Measurements from ENCODE around the gene REV1.
"Not testable (repeated sequence)": the region's sequence is repeated elsewhere in the genome, so short reads cannot be mapped to it uniquely, and the experiment has no call there.

Gene REV1

DNA sequence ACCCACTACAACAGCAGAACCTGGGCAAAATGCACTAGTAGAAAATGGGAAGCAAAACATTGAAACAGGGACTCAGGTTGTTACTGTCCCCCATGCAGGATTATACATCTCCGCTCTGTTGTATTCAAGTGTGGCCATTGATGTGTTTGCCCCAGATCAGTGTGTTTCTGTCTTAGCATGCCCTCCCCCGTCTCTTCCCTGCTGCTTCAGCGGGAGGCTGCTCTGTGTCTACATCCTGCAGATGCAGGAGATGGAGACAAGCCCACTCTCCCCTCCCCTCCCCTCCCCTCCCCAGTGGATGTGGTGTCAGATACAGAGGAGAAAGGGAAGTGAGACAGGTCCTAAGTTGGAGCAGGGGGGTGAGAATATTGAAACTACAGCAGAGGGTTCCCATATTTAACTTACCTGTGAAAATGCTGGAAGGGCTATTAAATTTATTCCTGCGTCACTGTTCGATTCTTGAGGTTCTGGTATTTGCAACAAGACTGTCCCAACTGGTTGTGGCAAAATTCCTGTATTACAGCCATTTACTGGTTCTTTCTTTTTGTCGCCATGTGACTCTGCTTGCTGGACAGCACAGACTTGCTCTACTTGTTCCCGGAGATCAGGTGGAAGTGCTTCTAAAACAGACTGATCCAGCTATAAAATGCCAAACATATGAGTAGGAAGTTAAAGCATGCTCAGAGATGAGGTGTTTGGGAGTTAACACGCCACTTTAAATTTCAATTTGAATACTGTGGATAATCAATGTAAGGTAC lies 85.6 kb downstream of the REV1 start:
- no peak for DNase-seq (ENCODE audit: low read depth, low spot score)

DNA sequence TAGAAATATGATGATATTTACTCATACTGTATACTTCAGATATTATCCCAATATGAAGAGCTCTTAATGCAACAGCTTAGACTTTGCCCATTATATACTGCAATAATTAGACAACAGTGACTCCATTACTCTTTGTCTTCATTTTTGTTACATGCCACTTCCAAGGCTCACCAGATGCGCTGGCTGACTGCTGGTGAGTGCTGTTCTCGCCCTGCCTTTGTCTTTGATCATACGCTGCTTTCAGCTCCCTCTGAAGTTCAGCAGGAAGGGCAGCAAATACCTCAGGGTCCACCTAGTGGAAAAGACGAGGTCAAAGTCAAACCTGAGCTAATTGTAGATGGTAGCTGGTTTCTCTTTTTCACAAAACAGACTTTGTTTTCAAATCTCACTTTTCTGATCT lies 86.3 kb downstream of the REV1 start:
- no peak for DNase-seq (ENCODE audit: low read depth, low spot score)

DNA sequence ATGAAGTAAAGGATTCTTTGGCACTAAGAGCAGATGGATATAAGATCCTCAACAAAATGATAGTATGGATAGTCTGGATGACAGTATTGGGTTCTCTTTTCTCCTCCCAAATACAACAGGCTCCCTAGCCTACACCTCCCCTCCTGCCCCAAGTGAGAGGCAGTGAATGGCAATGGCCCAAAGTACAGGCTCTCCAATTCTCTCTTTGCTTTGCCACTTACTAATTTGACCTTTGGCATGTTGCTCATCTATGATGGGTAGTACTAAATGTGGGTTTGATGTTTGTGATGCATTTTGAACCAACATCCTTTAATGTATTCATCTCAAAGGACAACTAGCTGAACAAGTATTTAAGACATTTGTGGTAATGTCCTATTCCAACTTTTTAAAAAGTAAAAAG lies 86.7 kb downstream of the REV1 start:
- DNase-seq (ENCODE audit: low read depth, low spot score): no peak

DNA sequence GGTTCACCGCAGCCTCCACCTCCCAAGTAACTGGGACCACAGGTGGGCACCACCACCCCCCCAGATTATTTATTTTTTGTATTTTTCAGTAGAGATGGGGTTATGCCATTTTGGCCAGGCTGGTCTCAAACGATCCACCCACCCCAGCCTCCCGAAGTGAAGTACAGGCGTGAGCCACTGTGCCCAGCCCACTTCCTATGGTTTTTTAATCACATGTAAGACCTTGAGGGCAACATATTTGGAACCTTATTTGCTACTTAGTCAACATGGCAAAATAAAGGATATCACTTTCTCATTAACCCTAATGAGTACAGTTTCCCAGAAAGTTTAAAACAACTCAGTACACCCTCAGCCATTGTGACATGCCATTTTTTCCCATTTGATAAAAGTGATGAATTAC lies 88.0 kb downstream of the REV1 start:
- DNase-seq (ENCODE audit: low read depth, low spot score): no peak

DNA sequence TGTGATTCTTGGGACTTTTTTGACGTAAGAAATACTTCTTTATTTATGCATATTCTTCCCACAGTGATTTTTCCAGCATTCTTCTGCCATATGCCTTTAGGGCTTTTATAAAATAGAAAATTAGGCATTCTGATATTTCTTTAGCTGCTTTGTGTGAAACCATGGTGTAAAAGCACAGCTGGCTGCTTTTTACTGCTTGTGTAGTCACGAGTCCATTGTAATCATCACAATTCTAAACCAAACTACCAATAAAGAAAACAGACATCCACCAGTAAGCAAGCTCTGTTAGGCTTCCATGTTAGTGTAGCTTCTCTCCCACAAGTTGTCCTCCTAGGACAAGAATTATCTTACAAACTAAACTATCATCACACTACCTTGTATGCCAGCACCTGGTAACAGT lies 90.0 kb downstream of the REV1 start:
- DNase-seq (ENCODE audit: low read depth, low spot score): no peak

DNA sequence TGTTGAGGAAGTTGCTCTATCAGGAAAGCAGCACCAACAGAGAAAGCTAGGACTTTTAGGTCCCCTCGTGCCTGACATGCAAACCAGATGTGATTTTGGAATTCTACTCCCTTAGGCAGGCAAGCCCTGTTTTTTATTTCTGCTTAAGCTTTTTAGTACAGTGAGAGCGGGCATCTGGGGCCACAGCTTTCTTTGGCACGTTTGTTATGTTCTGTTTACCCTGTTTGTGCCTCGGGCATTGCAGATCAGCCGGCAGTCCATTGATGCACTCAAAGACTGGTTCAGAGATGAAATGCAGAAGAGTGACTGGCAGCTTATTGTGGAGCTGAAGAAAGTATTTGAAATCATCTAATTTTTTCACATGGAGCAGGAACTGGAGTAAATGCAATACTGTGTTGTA lies 90.8 kb downstream of the REV1 start:
- DNase-seq (ENCODE audit: low read depth, low spot score): no peak

DNA sequence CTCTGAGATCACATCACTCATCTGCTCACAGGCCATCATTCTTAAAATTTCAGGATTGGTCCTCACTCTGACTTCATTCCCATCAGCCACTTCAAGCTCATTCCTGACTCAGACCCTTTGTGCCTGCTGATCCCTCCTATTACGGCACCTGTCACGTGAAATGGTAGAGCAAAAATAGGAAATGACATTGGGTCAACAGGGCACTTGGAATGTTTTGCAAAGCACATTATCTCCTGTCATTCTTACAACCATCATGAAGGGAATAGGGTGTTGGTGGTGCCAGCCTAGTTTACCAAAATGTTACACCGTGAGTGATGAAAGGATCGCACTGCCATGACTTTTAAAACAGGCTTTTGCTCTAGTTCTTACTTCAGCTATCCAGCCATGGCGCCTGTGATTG lies 91.5 kb downstream of the REV1 start:
- DNase-seq (ENCODE audit: low read depth, low spot score): no peak

DNA sequence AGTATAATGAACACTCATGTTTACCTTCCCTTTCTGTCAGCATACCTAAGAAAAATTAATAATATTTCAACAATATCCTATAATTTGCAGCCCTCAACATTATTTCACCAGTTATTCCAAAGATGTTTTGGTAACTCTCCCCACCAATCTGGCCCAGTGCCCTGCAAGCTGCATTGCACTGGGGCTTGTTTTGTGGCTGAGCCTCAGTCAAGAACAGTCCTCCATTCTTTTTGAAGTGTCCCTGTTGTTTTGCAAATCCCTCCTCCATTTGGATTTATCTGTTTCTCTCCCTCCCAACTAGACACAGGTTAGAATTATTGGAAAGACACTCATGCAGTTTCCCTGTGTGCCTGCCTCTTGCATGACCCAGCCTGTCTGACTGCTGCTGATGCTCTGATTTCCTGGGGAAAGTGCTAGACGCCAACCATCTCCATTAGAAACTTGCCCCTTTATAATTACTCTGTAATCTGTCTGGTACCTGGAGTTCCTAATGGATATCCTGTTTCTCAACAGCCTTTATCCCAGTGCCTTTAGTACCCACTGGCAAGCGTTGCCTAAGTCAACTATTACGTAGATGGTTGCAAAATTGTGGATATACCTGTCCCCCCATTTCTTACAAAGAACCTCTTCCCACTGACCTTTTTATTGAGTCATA lies 92.4 kb downstream of the REV1 start:
- DNase-seq (ENCODE audit: low read depth, low spot score): no peak

DNA sequence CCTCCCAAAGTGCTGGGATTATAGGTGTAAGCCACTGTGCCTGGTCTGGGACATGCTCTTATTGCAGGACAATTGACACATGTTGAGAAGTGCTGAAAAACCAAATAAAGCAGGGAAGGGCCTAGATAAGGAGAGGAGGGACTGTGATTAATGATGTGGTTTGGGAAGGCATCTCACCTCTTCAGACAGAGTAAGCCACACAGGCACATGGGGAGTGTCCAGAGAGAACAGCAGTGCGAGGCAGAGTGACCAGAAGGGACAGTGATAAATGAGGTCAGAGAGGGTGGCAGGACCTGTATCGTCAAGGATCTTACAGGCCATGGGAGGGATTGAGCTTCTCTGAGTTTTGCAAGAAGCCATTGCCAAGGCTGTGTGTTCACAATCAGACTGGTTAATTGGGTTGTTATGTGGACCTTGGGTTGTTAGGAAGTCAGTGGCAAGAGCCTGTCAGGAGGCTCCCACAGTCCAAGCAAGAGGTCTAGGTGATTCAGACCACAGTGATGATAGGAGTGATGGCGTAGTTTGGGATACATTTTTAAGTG lies 94.2 kb downstream of the REV1 start:
- no peak for DNase-seq (ENCODE audit: low read depth, low spot score)

DNA sequence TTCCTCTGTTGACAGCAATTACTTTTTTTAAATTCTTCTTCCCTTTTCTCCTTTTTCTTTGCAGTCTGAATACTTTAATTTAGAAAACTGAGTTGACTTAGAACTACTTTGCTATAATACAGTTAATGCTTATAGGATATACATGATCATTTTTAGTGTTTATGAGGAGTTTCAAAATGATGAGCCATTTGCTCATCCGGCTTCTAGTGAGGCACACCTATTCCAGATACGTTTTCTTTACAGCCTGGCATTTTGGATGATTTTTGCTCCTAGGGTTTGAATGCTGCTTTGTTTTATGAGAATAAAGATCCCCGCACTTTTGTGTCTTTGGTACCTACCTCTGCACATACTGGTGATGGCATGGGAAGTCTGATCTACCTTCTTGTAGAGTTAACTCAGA lies 99.9 kb downstream of the REV1 start:
- no peak for DNase-seq (ENCODE audit: low read depth, low spot score)

DNA sequence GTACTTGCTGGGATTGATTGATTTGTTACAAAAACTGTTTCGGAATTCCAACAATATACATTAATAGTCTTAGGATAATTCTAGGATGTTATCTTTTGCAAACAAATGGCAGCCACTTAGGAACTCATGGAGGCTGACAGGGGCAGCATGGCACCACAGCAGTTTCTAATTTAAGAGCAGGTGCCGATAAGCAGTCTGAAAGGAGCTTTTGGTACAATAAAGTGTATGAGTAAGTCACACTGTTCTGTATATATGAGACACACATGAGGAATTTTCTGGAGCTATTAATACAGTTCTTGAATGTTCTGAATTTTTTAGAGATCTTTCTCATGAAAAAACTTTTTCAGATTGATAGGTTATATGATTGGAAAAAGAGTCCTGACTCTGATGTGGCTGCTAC lies 100.4 kb downstream of the REV1 start:
- no peak for DNase-seq (ENCODE audit: low read depth, low spot score)

DNA sequence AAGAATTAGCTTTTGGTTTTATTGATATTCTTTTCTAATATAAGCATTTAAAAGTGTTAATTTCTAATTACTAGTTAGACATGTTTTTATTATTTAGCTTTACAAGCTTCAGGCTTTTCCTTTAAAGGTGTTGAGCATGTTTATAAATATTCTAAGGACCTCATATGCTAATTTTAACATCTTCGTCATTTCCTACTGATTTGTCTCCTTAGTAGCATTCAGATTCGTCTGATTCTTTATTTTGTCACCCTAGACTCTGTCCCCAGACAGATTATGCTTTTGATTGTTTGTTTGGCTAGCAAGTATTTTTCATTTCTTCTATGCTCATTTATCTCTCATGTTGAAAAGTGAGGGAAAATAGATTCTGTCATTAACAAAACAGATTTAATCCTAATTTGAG lies 100.9 kb downstream of the REV1 start:
- DNase-seq (ENCODE audit: low read depth, low spot score): no peak

DNA sequence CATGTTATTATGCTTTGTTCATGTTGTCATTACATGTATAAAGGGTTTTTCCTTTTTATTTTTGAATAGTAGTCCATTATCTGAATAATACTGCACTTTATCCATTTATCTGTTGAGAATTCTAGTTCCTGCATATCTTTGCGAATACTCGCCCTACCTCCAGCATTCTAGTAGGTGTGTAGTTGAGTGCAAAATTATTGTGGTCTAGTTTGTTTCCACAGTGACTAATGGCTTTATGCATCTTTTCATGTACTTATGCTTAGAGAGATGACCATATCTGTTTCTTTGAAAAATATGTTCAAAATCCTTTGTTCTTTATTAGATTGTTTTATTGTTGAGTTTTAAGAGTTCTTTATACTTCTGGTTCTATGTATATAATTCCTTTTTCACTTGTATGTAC lies 103.8 kb downstream of the REV1 start:
- DNase-seq (ENCODE audit: low read depth, low spot score): no peak

DNA sequence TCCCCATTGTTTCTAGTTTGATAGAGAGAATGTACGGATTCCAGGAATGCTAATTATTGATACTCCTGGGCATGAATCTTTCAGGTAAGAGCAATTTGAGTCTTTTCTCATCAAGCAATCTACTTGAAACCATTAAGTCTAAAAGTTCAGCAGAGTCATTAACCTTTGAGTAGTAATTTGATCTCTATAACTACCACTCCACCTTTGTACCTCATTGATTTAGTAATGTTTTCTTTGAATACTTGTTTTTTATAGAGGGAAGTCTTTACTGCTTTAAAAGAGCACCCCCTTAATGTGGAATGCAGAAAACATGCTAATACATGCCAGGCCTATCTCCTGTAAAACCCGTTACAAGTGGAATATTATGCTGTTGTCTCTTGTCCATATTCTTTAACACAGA lies 107.7 kb downstream of the REV1 start:
- DNase-seq (ENCODE audit: low read depth, low spot score): no peak

DNA sequence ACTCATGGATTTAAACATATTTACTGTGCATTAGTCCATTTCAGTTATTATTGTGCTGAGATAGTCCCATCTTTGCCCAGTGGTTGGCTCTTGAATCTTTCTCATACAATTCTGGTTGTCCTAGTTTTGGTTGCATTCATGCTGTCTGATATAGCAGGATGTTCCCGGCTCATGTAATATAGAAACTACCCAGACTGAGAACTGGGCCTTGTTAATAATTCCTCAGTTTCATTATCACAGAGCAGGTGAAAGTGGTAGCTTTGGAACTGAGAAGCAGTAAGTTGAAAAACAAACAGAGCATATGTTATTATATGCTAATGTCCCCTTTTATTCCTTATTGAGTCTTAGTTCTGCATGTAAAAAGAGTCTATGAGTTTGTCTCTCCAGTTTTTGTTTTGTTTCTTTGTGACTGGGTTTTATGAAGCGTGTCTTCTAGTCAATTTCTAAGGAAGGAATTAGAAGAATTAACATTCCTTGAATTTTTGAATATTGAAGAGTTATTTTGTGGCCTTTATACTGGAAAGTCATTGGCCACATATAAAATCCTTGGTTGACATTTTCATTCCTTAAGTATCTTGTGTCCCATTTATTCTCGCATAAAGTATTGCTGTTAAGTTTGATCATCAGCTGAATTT lies 109.3 kb downstream of the REV1 start:
- DNase-seq (ENCODE audit: low read depth, low spot score): no peak

DNA sequence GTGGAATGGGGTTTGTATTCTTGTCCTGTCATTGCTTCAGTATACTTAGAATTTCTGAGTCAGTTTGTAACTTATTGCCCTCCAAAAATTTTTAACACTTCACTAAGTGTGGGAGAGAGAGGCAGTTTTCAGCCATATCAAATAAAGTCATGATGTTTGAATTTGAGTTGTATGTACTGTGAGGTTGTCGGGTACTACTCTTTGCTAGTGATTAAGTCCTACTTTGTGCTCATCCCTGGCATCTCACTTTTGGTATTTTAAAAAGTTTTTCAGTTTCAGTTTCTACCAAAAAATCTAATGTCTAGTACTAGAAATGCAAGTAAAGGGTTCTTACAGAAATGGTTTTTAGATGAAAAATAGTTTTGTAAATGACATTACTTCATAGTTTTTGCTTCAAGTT lies 111.9 kb downstream of the REV1 start:
- no peak for DNase-seq (ENCODE audit: low read depth, low spot score)

DNA sequence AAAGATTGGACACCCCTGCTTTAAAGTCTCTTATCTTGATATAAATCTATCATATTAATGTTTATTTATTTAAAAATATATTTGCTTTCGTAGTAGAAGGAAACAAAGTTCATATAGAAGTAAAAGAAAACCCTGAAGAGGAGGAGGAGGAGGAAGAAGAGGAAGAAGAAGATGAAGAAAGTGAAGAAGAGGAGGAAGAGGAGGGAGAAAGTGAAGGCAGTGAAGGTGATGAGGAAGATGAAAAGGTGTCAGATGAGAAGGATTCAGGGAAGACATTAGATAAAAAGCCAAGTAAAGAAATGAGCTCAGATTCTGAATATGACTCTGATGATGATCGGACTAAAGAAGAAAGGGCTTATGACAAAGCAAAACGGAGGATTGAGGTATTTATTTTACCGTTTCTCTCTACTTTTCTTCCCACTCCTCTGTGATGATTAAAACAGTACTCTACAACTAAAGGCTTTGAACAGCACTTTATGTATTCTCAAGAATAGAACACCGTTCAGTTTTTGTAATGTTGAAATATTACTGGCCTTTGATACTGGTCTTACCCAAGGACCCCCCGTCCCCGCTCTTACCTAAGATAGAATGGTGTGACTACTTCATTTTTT lies 113.5 kb downstream of the REV1 start:
- DNase-seq (ENCODE audit: low read depth, low spot score): no peak

DNA sequence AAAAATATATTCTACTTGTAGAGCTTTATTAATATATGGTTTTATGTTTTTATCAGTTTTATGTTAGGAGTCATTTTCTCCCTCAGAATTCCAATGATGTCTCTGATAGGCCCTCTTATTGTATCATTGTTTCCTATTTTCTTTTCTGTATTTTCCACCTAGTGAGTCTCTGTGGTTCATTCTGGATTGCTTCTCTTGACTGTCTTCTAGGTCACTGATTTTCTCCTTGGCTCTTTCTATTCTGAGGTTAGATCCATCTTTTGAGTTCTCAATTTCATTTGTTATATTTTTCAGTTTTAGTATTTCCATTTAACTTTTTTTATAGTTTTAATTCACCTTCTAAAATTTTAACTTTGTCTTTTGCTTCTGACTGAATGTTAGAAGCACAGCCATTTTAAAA lies 115.1 kb downstream of the REV1 start:
- DNase-seq (ENCODE audit: low read depth, low spot score): no peak

DNA sequence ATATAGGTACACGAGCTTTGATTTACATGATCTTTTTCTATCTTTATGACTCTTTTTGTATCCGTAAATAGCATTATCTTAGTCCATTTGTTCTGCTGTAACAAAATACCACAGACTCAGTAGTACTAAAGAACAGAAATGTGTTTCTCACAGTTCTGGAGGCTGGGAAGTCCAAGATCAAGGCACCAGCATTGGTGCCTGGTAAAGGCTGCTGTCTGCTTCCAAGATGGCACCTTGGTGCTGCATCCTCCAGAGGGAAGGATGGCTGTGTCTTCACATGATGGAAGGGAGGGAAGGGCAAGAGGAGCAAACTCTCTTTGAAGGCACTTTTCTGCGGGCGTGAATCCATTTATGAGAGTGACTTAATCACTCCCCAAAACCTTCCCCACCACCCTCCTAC lies 116.7 kb downstream of the REV1 start:
- DNase-seq (ENCODE audit: low read depth, low spot score): no peak

DNA sequence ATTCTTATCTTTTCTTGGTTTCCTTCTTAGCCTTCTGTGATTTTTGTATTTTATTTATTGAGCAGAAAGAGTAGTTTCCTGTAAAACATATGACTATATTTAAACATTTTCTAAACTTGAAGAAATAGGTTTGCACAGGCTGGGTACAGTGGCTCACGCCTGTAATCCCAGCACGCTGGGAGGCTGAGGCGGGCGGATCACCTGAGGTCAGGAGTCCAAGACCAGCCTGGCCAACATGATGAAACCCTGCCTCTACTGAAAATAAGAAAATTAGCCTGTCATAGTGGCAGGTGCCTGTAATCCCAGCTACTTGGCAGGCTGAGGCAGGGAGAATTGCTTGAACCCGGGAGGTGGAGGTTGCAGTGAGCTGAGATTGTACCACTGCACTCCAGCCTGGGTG lies 121.0 kb downstream of the REV1 start:
- DNase-seq (ENCODE audit: low read depth, low spot score): not testable (repeated sequence)

DNA sequence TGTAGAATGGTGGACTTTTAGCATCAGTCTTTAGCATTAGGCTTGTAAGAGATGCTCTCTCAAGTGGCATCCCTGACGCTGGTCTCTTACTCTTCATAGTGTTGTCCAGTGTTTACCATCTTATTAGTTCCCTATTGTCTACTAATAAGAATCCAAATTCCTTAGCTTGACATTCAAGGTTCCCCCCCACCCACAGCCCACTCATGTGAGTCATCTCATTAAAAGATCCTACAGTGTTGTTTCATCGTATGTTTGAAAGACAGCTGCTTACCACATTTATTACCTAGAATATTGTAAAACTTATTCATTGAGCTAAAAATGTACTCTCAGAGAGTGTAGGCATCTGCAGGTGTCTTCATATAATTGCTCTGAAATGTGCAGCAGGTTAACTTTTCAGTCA lies 124.2 kb downstream of the REV1 start:
- DNase-seq (ENCODE audit: low read depth, low spot score): no peak

DNA sequence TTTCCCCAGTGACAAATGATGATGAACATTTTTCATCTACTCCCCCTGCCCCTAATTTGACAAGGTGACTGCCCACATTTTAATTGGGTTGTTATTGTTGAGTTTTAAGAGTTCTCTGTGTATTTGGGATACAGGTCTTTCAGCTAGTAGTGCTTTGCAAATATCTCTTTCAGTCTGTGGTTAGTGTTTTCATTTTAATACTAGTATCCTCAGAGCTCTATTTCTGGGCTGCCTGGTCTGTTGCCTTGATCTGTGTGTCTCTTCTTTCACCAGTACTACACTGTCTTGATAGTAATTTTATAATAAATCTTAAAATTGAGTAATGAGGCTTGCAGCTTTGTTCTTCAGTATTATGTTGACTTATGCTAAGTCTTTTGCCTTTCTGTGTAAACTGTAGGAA lies 133.0 kb downstream of the REV1 start:
- no peak for DNase-seq (ENCODE audit: low read depth, low spot score)
